Measurements from ENCODE around the gene REX1BD.

The REX1BD gene

DNA sequence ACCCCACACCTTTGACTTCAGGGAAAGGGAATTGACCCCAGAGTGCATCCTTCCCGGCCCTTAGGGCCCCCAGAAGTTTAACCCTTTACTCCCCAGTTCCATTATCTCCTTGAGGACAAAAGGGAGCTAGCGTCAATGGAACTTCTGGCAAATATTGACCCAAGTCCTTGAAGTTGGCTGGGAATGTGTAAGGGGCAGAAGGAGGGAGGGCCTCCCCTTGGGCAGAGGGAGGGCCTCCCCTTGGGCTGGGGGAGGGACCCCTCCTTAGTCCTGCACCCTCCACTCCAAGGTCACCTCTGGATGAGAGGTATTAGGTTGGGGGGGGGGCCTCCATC lies 21.1 kb downstream of the REX1BD start:
- H4K20me1 ChIP-seq (ENCODE audit: insufficient read depth, low read length, poor library complexity, severe bottlenecking): no peaks in the 10 kb centered on the region
- H3K36me3 ChIP-seq (ENCODE audit: insufficient read depth, low read length): no peaks in the 10 kb centered on the region
- H3F3A ChIP-seq (ENCODE audit: low read depth): no peaks in the 10 kb centered on the region
- no peaks in the 10 kb centered on the region for H3K79me2 ChIP-seq (ENCODE audit: insufficient read depth, low read length)
- no peak for TF ChIP-seq EZH2phosphoT487 (IDR thresholded peaks at IDR 0.05; ENCODE audit: borderline replicate concordance)
- TF ChIP-seq, protein P1, sequence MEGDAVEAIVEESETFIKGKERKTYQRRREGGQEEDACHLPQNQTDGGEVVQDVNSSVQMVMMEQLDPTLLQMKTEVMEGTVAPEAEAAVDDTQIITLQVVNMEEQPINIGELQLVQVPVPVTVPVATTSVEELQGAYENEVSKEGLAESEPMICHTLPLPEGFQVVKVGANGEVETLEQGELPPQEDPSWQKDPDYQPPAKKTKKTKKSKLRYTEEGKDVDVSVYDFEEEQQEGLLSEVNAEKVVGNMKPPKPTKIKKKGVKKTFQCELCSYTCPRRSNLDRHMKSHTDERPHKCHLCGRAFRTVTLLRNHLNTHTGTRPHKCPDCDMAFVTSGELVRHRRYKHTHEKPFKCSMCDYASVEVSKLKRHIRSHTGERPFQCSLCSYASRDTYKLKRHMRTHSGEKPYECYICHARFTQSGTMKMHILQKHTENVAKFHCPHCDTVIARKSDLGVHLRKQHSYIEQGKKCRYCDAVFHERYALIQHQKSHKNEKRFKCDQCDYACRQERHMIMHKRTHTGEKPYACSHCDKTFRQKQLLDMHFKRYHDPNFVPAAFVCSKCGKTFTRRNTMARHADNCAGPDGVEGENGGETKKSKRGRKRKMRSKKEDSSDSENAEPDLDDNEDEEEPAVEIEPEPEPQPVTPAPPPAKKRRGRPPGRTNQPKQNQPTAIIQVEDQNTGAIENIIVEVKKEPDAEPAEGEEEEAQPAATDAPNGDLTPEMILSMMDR (conservative IDR thresholded peaks at IDR 0.05; ENCODE audit: low read length): no peak
- no peaks in the 10 kb centered on the region for H3K27me3 ChIP-seq (ENCODE audit: insufficient read depth, low read length, poor library complexity, severe bottlenecking)
- no peaks in the 10 kb centered on the region for H3K9me2 ChIP-seq (replicated peaks; ENCODE audit: low read depth, low read length)
- no peak overlapping the region for H3K9ac ChIP-seq (ENCODE audit: low read depth, low read length, poor library complexity, severe bottlenecking)
- no peak overlapping the region for H3K4me3 ChIP-seq (ENCODE audit: low read length, poor library complexity, severe bottlenecking)
- H2AFZ ChIP-seq (ENCODE audit: low read length): no peak overlapping the region
- H3K4me1 ChIP-seq (ENCODE audit: insufficient read depth, low read length, poor library complexity, severe bottlenecking): no peaks in the 10 kb centered on the region
- no peak overlapping the region for H3K4me2 ChIP-seq (ENCODE audit: low read depth, low read length, poor library complexity, severe bottlenecking)
- no peaks in the 10 kb centered on the region for H3K9me3 ChIP-seq (ENCODE audit: insufficient read depth, low read depth, low read length)

DNA sequence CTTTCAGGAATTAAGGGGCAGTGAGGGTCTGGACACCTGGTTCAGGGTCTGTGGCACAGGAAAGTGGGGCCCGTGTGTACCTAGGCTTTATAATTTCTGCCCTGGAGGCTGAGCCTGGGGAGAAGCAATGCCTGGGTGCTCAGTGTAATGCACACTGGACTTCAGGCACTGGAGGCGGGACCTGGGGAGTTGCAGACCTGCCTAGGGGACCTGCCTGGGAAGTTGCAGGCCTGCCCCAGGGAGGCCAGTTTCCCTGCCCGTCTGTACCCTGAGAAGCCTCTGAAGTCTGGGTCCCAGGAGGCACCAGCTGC lies 21.6 kb downstream of the REX1BD start:
- no peak overlapping the region for H3K9ac ChIP-seq (ENCODE audit: low read depth, low read length, poor library complexity, severe bottlenecking)
- no peaks in the 10 kb centered on the region for H4K20me1 ChIP-seq (ENCODE audit: insufficient read depth, low read length, poor library complexity, severe bottlenecking)

DNA sequence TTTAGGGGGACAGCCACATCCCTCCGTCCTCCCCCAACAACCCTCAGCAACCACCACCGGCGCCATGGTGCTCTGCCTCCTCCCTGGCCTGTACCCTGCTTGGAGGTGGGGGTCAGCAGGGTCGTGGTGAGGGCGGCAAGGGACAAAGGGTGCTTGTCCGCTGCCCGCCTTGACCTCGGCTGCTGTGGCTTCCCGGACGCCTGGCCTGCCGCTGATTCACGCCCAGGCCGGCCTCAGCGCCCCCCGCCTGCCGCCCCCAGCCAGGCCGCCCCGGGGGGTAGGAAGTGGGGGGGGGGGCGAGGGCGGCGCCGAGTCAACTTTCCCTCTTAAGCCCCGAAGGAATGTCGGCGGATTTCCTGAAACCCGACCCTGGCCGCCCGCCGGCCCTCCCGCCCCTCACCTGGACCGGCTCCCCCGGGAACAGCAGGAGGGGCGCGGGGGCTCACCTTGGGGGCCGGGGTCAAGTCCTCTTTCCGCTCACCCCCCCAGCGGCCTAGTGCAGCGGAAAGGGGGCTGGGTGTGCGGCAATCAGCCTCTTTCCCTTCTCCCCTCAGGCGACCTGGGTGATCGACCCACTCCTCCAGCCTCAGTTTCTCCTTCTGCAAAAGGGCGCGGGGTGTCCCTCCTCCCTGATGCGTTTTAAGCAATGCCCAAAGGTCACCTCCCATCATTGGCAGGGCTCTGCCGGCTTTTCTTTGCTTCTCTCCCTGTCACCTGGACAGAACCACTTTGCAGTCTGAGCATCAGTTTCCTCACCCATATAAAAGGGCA lies 22.1 kb downstream of the REX1BD start:
- no peaks in the 10 kb centered on the region for H3K36me3 ChIP-seq (ENCODE audit: insufficient read depth, low read length)
- H3K4me1 ChIP-seq (ENCODE audit: insufficient read depth, low read length, poor library complexity, severe bottlenecking): no peaks in the 10 kb centered on the region
- no peak overlapping the region for H3K4me2 ChIP-seq (ENCODE audit: low read depth, low read length, poor library complexity, severe bottlenecking)
- H3K9ac ChIP-seq (ENCODE audit: low read depth, low read length, poor library complexity, severe bottlenecking): no peak overlapping the region
- no peak overlapping the region for H3K4me3 ChIP-seq (ENCODE audit: low read length, poor library complexity, severe bottlenecking)
- H3K9me2 ChIP-seq (replicated peaks; ENCODE audit: low read depth, low read length): no peaks in the 10 kb centered on the region
- no peaks in the 10 kb centered on the region for H3K79me2 ChIP-seq (ENCODE audit: insufficient read depth, low read length)
- H3F3A ChIP-seq (ENCODE audit: low read depth): no peaks in the 10 kb centered on the region
- no peaks in the 10 kb centered on the region for H4K20me1 ChIP-seq (ENCODE audit: insufficient read depth, low read length, poor library complexity, severe bottlenecking)
- no peak overlapping the region for H2AFZ ChIP-seq (ENCODE audit: low read length)
- H3K27me3 ChIP-seq (ENCODE audit: insufficient read depth, low read length, poor library complexity, severe bottlenecking): no peaks in the 10 kb centered on the region
- no peaks in the 10 kb centered on the region for H3K9me3 ChIP-seq (ENCODE audit: insufficient read depth, low read depth, low read length)
- TF ChIP-seq EZH2phosphoT487 (IDR thresholded peaks at IDR 0.05; ENCODE audit: borderline replicate concordance): no peak
- TF ChIP-seq, protein P1 (conservative IDR thresholded peaks at IDR 0.05; ENCODE audit: low read length): no peak

More for the DNA sequence above, 21.6 kb downstream of the REX1BD start:
- no peak overlapping the region for H2AFZ ChIP-seq (ENCODE audit: low read length)
- no peaks in the 10 kb centered on the region for H3K4me1 ChIP-seq (ENCODE audit: insufficient read depth, low read length, poor library complexity, severe bottlenecking)
- H3K9me3 ChIP-seq (ENCODE audit: insufficient read depth, low read depth, low read length): no peaks in the 10 kb centered on the region
- H3K4me2 ChIP-seq (ENCODE audit: low read depth, low read length, poor library complexity, severe bottlenecking): no peak overlapping the region
- H3K4me3 ChIP-seq (ENCODE audit: low read length, poor library complexity, severe bottlenecking): no peak overlapping the region
- H3K79me2 ChIP-seq (ENCODE audit: insufficient read depth, low read length): no peaks in the 10 kb centered on the region
- TF ChIP-seq, protein P1 (conservative IDR thresholded peaks at IDR 0.05; ENCODE audit: low read length): no peak
- TF ChIP-seq EZH2phosphoT487 (IDR thresholded peaks at IDR 0.05; ENCODE audit: borderline replicate concordance): no peak
- H3K36me3 ChIP-seq (ENCODE audit: insufficient read depth, low read length): no peaks in the 10 kb centered on the region
- no peaks in the 10 kb centered on the region for H3K27me3 ChIP-seq (ENCODE audit: insufficient read depth, low read length, poor library complexity, severe bottlenecking)
- no peaks in the 10 kb centered on the region for H3K9me2 ChIP-seq (replicated peaks; ENCODE audit: low read depth, low read length)
- no peaks in the 10 kb centered on the region for H3F3A ChIP-seq (ENCODE audit: low read depth)
